ENCODE data around the gene PRR7. TPM values are rescaled to one million over a fixed set of nuclear protein-coding genes. Genes with fewer than 3 reads are reported as not detected.

Gene PRR7
- total and polyA plus RNA-seq, 2 of the 13 experiments (the other 11 are each of a cell fraction or from before 2014, with no cell fraction given), result 4.8 to 5.0 TPM

- TF ChIP-seq, protein P1, sequence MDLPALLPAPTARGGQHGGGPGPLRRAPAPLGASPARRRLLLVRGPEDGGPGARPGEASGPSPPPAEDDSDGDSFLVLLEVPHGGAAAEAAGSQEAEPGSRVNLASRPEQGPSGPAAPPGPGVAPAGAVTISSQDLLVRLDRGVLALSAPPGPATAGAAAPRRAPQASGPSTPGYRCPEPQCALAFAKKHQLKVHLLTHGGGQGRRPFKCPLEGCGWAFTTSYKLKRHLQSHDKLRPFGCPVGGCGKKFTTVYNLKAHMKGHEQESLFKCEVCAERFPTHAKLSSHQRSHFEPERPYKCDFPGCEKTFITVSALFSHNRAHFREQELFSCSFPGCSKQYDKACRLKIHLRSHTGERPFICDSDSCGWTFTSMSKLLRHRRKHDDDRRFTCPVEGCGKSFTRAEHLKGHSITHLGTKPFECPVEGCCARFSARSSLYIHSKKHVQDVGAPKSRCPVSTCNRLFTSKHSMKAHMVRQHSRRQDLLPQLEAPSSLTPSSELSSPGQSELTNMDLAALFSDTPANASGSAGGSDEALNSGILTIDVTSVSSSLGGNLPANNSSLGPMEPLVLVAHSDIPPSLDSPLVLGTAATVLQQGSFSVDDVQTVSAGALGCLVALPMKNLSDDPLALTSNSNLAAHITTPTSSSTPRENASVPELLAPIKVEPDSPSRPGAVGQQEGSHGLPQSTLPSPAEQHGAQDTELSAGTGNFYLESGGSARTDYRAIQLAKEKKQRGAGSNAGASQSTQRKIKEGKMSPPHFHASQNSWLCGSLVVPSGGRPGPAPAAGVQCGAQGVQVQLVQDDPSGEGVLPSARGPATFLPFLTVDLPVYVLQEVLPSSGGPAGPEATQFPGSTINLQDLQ (CRISPR knock-in tag; IDR thresholded peaks at IDR 0.05), result no peak
- TF ChIP-seq EZH2 (conservative IDR thresholded peaks at IDR 0.05; ENCODE audit: low read depth, low read length), result no peak
- TF ChIP-seq KDM3A (CRISPR knock-in tag; IDR thresholded peaks at IDR 0.05; ENCODE audit: low read depth), result no peak; the same call in 1 of the 2 replicates
- peak; percentile 65; the same call in 1 of the 2 replicates for TF ChIP-seq KLF6 (CRISPR knock-in tag; IDR thresholded peaks at IDR 0.05)
- no peak for TF ChIP-seq ZNF883 (CRISPR knock-in tag; IDR thresholded peaks at IDR 0.05; ENCODE audit: not compliant biosample characterization)
- TF ChIP-seq ZNF260 (CRISPR knock-in tag; IDR thresholded peaks at IDR 0.05; ENCODE audit: borderline replicate concordance, low read depth), result no peak
- TF ChIP-seq HOXA3 (CRISPR knock-in tag; IDR thresholded peaks at IDR 0.05), result peak; percentile 25; the same call in 1 of the 2 replicates
- TF ChIP-seq ZNF430 (CRISPR knock-in tag; IDR thresholded peaks at IDR 0.05), result no peak
- no peak for TF ChIP-seq NFKB2 (CRISPR knock-in tag; IDR thresholded peaks at IDR 0.05; ENCODE audit: borderline replicate concordance)
- TF ChIP-seq ZNF274 (CRISPR knock-in tag; IDR thresholded peaks at IDR 0.05), result peak; percentile 45; the same call in 1 of the 2 replicates
- no peak for TF ChIP-seq NFE2 (CRISPR knock-in tag; IDR thresholded peaks at IDR 0.05)
- TF ChIP-seq, protein P2, sequence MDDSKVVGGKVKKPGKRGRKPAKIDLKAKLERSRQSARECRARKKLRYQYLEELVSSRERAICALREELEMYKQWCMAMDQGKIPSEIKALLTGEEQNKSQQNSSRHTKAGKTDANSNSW (CRISPR knock-in tag; IDR thresholded peaks at IDR 0.05; ENCODE audit: borderline replicate concordance), result no peak
- peak; percentile 90 for TF ChIP-seq RBFOX2 (IDR thresholded peaks at IDR 0.05; ENCODE audit: low read depth, low read length)
- TF ChIP-seq ZNF546 (CRISPR knock-in tag; conservative IDR thresholded peaks at IDR 0.05), result no peak
- TF ChIP-seq, protein P3, sequence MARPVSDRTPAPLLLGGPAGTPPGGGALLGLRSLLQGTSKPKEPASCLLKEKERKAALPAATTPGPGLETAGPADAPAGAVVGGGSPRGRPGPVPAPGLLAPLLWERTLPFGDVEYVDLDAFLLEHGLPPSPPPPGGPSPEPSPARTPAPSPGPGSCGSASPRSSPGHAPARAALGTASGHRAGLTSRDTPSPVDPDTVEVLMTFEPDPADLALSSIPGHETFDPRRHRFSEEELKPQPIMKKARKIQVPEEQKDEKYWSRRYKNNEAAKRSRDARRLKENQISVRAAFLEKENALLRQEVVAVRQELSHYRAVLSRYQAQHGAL (CRISPR knock-in tag; IDR thresholded peaks at IDR 0.05; ENCODE audit: not compliant biosample characterization), result no peak
- no peak for TF ChIP-seq HNRNPUL1 (IDR thresholded peaks at IDR 0.05; ENCODE audit: low read depth, low read length)
- TF ChIP-seq JARID2 (CRISPR knock-in tag; IDR thresholded peaks at IDR 0.05; ENCODE audit: insufficient replicate concordance), result peak; percentile 16
- no peak for TF ChIP-seq ZNF124 (CRISPR knock-in tag; IDR thresholded peaks at IDR 0.05)
- no peak for TF ChIP-seq STAG1 (CRISPR knock-in tag; IDR thresholded peaks at IDR 0.05)
- TF ChIP-seq, protein P4, sequence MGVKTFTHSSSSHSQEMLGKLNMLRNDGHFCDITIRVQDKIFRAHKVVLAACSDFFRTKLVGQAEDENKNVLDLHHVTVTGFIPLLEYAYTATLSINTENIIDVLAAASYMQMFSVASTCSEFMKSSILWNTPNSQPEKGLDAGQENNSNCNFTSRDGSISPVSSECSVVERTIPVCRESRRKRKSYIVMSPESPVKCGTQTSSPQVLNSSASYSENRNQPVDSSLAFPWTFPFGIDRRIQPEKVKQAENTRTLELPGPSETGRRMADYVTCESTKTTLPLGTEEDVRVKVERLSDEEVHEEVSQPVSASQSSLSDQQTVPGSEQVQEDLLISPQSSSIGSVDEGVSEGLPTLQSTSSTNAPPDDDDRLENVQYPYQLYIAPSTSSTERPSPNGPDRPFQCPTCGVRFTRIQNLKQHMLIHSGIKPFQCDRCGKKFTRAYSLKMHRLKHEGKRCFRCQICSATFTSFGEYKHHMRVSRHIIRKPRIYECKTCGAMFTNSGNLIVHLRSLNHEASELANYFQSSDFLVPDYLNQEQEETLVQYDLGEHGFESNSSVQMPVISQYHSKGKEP (CRISPR knock-in tag; IDR thresholded peaks at IDR 0.05), result no peak
- no peak for TF ChIP-seq ZNF737 (CRISPR knock-in tag; IDR thresholded peaks at IDR 0.05; ENCODE audit: borderline replicate concordance)
- no peak for TF ChIP-seq ZNF34 (CRISPR knock-in tag; IDR thresholded peaks at IDR 0.05; ENCODE audit: borderline replicate concordance)
- 0 out of 2 replicates have a peak, but pooled peaks have one; percentile 34 for TF ChIP-seq ZNF484 (CRISPR knock-in tag; IDR thresholded peaks at IDR 0.05; ENCODE audit: borderline replicate concordance, low read depth)
These were observed 50.8 kb downstream of the PRR7 start, which contains the start of gene PDLIM7 (continued) for GRCh38 chr5:177497292-177498012.

Data from HepG2 (cell line).